Bone marrow (tissue), 2 donors: ENCODE measurements around the gene TRAF3.
A peak's percentile ranks its signal among the peaks of the same experiment; 100 is the strongest.

Experiments
- DNase-seq, 2 donors: peaks; one replicate each; lab custom pipeline; 2025; lab: John Stamatoyannopoulos, UW

TRAF3 gene

GRCh38 chr14:102939329-102939728, 162.1 kb downstream of the TRAF3 start:
- no peak for DNase-seq

- DNase-seq, result no peak
These were observed 162.7 kb downstream of the TRAF3 start for GRCh38 chr14:102939820-102940561.

DNA sequence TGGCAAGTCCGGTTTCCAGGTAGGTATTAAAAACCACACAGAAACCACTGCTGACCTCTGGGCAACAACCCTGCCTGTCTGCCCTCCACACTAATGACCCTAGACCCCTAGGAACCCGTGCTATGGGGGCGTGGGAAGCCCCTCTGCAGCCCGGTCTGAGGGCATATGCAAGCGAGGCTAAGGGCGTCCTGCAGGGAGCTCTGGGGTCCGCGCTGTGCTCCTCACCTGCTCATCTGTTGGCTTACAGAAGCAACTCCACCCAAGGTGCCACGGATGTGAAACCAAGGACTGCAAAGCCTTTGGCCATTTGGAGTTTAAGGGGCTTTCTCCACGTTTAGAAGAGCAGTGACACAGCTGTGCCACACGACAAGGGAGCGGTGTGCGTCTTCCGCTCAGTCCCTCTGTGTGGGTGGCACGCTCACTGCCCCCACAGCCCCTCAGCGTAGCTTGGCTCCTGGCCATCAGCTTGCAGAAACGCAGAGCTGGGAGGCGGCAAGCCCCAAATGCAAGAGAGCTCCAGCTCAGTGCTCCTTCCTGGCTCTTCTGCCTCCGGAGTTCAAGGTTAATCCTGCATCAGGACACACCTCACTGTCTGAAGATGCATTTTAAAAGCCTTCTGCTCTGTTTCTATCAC, 163.6 kb downstream of the TRAF3 start:
- no peak for DNase-seq

DNA sequence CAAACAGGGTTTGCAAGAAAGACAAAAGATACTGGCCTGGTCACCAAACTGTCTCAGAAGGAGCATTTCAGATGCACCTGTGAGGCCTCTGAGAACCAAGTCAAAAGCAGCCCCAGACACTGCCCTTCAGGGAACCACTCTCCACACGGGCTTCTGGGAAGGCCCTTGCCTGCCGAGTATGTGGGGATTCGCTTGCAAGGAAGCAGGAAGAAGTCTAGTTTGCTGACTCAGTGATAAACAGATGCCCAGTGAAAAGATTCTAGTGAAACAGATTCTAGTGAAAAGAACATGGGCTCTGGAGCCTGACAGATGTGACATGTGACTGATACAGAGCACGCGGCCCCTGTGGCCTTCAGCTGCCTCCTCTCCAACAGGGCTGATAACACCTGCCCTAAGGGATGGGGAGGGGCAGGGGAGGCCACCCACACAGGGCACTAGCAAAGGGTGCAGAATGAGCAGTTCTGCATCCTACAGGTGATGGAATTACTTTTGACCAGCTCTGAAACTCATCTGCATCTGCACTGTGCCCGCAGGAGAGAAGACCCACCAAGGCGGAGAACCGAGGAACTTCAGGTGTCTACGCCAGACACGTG, 164.3 kb downstream of the TRAF3 start:
- no peak for DNase-seq

GRCh38 chr14:102942069-102942468, 164.8 kb downstream of the TRAF3 start:
- no peak for DNase-seq

GRCh38 chr14:102943454-102943853, 166.2 kb downstream of the TRAF3 start:
- no peak for DNase-seq

GRCh38 chr14:102943979-102944378, 166.7 kb downstream of the TRAF3 start:
- DNase-seq, result no peak

DNA sequence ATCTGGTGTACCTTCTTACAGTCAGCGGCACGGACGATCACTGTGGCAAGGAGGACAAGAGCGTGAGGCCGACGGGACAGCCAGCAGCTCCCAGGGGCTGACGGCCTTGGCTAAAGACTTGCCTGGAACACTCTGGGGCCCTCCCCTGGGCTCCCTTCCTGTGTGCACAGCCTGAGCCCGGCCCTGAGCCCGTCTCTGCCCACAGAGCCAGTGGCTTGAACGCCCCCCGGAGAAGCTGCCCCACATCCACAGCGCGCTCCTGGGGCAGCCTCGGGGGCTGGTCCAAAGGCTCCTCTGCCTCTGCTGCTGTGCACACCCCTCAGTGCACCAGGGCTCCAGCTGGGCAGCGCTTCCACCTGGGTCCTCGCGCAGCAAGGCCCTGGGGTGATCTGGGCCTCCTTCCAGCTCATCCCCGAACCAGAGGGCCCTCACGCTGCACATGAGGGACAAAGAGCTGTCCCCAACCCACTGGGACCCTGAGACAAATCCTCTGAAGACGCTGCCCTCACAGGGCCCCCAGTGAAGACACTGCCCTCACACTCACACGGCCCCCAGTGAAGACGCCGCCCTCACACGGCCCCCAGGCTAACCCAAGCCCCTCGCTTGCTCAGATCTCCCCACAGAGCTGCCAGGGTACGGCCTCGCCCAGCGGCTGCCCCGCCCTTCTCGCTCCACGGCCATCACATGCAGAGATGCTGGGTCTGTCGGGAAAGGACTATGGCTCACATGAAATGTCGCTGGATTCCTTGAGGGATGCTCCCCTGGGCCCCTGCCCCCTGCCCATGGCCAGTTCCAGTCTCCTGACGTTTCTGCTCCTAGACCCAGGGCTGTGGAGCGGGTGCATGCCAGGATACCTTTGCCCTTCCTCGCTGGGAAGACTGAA, 167.4 kb downstream of the TRAF3 start:
- no peak for DNase-seq

- no peak for DNase-seq
These were observed 168.3 kb downstream of the TRAF3 start for GRCh38 chr14:102945346-102946130.

DNA sequence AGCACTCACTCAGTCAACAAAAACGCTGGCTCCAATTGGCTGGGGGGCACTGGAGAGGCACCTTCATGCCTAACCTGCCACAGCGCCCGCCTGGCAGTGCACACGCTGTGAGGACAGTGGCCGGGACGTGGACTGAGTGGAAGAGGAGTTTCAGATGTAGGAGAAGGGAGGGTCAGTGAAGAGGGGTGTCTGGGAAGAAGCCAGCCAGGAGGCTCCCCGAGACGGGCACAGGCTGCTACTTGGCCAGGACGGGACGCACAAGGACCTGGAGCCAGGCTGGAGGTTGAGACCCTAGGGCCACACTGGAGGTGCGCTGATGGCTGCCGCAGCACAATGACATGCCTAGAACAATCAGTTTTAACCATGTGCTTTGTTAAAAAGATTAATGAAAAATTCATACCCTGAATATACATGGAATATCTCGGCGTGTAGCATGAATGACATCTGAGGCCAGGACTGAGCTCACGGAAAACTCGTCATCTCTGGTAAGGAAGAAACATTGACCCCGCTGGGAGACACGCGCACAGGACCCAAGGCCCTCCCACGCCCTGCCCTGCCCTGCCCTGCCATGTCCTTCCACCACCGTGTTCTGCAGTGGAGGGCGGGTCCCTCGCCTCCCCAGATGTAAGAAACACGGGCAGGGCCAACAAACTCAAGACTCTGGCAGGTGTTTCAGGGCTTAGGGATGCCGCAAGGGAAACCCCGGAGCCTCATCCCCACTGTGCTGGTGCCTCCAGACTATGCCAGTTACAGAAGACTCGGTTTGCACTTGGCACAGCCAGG, 170.3 kb downstream of the TRAF3 start:
- no peak for DNase-seq

DNA sequence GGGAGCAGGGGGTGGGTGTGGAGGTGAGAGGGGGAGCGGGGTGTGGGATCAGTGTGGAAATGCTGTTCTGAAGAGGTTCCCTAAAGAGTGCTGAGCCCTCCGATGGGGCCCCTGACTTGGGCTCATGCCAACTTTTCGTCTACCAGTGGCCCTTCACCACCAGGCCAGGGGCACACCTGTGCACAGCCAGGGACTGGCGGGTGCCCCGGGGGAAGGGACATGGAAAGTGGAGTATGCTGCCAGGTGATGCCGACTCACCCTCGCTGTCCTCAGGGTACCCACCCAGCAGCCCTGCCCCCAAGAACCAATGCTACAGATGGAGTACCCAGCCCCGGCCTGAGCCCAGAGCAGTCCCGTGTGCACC, 171.4 kb downstream of the TRAF3 start:
- DNase-seq, result no peak

- peak in 1 of 2 donors; percentile 39 for DNase-seq
These were observed 172.0 kb downstream of the TRAF3 start for GRCh38 chr14:102949062-102949800.

DNA sequence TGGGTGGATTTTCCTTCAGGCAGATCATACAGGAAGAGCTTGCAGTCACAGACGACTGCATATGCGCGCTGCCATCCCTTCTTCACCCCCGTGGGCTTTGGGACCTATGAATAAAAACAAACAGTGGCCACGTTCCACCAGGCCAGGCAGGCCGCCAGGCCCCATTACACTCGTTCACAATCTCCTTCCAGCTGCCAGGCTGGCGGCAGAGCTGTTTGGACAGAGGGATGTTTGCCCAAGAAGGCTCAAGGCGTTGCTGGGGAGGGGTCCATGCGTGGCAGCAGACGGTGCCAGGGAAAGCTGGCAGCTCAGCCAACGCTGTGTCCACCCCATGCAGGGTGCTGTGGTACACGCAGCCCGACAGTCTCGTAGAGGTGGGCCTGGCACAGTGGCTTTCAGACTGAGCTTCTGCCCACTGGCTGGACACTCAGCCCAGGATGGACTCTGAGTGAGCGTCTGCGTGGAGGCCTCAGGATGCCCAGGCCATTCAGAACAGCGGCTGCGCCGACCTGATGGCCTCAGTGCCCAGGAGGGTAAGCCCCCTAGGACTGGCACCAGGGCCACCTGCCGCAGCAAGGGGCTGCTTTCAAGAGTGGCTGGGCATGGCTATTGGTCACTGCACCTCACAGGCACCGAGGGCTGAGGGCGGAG, 172.7 kb downstream of the TRAF3 start:
- no peak for DNase-seq

DNA sequence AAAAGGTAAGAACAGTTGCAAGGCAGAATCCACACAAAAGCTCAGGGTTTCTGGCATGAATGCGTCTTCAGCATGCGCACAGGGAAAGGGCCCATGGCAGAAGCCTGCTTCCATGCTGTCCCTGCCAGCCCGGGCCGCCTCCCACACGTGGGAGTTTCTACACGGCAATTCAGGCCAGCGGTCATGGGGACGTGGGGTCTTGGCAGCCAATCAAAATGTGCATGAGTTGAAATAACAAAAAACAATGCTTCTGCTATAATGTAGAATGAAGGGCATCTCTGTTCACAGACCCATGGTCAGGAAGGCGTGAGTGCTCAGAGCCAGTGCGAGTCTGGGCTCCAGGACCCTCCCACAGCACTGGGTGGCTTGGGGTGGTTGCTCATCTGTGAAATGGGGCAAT, 173.8 kb downstream of the TRAF3 start:
- DNase-seq, result no peak

DNA sequence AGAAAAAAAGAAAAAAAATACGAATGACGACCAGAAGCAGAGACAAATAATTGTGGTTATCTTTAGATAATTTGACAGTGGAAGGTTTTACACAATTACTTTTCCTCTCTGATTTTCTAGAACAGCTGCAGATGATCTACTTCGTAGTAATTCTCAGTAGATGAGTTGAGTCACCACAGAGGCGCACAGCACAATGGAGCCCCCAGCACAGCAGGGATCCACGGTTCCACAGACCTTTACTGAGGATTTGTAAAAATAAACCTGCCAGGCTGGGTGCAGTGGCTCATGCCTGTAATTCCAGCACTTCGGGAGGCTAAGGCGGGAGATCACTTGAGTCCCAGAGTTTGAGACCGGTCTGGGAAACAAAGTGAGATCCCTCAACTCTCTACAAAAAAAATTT, 174.6 kb downstream of the TRAF3 start:
- DNase-seq, result no peak

GRCh38 chr14:102952276-102952675, 175.0 kb downstream of the TRAF3 start:
- DNase-seq, result no peak

DNA sequence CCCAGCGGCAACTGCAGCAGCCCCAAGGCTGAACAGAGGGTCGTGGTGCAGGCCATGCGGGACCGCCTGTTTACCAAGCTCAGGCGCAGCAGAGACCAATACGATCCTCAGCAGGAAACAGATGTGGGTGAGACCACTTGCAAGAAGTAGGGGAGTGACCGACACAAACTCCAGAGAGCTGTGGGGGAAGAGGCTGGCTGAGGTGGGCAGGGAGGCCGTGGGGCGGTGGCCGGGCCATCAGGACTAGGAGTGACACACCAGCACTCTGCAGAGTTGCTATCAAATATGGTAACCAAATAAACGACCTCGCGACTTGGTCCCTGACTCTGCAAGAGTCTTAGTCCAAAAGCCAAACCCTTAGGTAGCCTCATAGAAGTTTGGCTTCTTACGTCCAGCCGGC, 175.9 kb downstream of the TRAF3 start:
- DNase-seq, result no peak

- DNase-seq, result no peak
These were observed 177.0 kb downstream of the TRAF3 start for GRCh38 chr14:102954081-102954789.
